Prostate gland (tissue), 2 donors: ENCODE measurements around the gene CSK. TPM values are rescaled to one million over a fixed set of nuclear protein-coding genes. Genes with fewer than 3 reads are reported as not detected.

Source experiments
- DNase-seq: peaks from one replicate; pipeline ENCODE4 v3.0.0-alpha.2; 2019; ENCODE audit warnings: low spot score
- H3K27ac ChIP-seq, 2 donors: fragments of 200-600 bp; sonication (generic); 2 replicates each; pipeline ENCODE4 v1.5.1; 2017 to 2019
- H3K27me3 ChIP-seq: fragments of 200-600 bp; sonication (generic); replicated peaks from 2 replicates; pipeline ENCODE4 v1.5.1; 2019; ENCODE audit not compliant: insufficient read depth
- H3K36me3 ChIP-seq, 2 donors: fragments of 200-600 bp; sonication (generic); 1 replicate in 1 of 2; 2 replicates in 1 of 2; pipeline versions ENCODE4 v1.5.1 to v1.8.1; 2017 to 2019
- H3K4me1 ChIP-seq: fragments of 200-600 bp; sonication (generic); replicated peaks from 2 replicates; pipeline ENCODE4 v1.5.1; 2019
- H3K4me3 ChIP-seq, 2 donors: fragments of 200-600 bp; sonication (generic); 2 replicates each; pipeline ENCODE4 v1.5.1; 2017 to 2019
- H3K9me3 ChIP-seq: fragments of 200-600 bp; sonication (generic); 2 replicates; pipeline ENCODE4 v1.5.1; 2017
- CTCF ChIP-seq, 4 experiments: fragments of 200-600 bp in 2 of 4; fragments of 450-650 bp in 2 of 4; sonication (generic) in 2 of 4; IDR thresholded peaks; 1 replicate in 3 of 4; 2 replicates in 1 of 4; pipeline ENCODE4 v1.5.1; 2016 to 2019; ENCODE audit warnings: antibody characterized with exemption in 4 of 4, mild to moderate bottlenecking in 2 of 4, moderate library complexity in 2 of 4
- POLR2A ChIP-seq: fragments of 450-650 bp; IDR thresholded peaks from one replicate; pipeline ENCODE4 v1.6.1; 2016; ENCODE audit warnings: antibody characterized with exemption, mild to moderate bottlenecking
- POLR2AphosphoS5 ChIP-seq: sonication (generic); formaldehyde crosslinking; IDR thresholded peaks from one replicate; pipeline ENCODE4 v1.6.1; 2017; ENCODE audit warnings: antibody characterized with exemption
- WGBS: methylation state at CpG from one replicate; pipeline ENCODE4 v1.1.5; 2018; 5-methylcytosine and 5-hydroxymethylcytosine counted together
- intact Hi-C: fragments of 100-400 bp; cut with DNase I; formaldehyde crosslinking; loops from one replicate; pipeline ENCODE4 v1.14.2; 2022
- total RNA-seq, 2 donors: library from RNA; depleted of rRNA; stranded (reverse); fragments of >200 nt; gene quantifications; one replicate each; pipeline ENCODE4 v1.1.0, GENCODE V29; 2016

CSK gene
- total RNA-seq, 2 donors from 2014 or later = 45.3 to 57.0 TPM

GRCh38 chr15:74799255-74799855 is 17.5 kb downstream of the CSK start:
- DNase-seq = no peak
- no peak overlapping the region for H3K4me3 ChIP-seq
- intact Hi-C loops = no loop called here
- H3K4me1 ChIP-seq = peaks cover 19% of the 10 kb centered on the region
- TF ChIP-seq POLR2A (no peak), POLR2AphosphoS5 (no peak), CTCF (IDR thresholded peaks at IDR 0.05) (no peak)
- no peaks in the 10 kb centered on the region for H3K9me3 ChIP-seq
- peak overlapping the region; percentile 77 to 83 for H3K27ac ChIP-seq
- H3K27me3 ChIP-seq = no peaks in the 10 kb centered on the region
- 83% methylated on average over 16 of the region's 16 CpGs for WGBS
- H3K36me3 ChIP-seq = peaks cover 4 to 8% of the 10 kb centered on the region in 2 donors

GRCh38 chr15:74799856-74800558 is 18.1 kb downstream of the CSK start:
- Histone ChIP-seq H3K4me1 (peaks cover 19% of the 10 kb centered on the region), H3K27ac (peak overlapping the region; percentile 77 to 83), H3K36me3 (peaks cover 4 to 8% of the 10 kb centered on the region in 2 donors), H3K27me3 (no peaks in the 10 kb centered on the region), H3K9me3 (no peaks in the 10 kb centered on the region), H3K4me3 (no peak overlapping the region)
- 34% methylated on average over 18 of the region's 18 CpGs for WGBS
- intact Hi-C loops = no loop called here
- TF ChIP-seq POLR2A = no peak
- peak; percentile 94 to 99 (median 96) for TF ChIP-seq CTCF (IDR thresholded peaks at IDR 0.05)
- TF ChIP-seq POLR2AphosphoS5 = peak; percentile 46
- DNase-seq = peak; percentile 69

- H3K36me3 ChIP-seq = peaks cover 4 to 8% of the 10 kb centered on the region in 2 donors
- H3K9me3 ChIP-seq = no peaks in the 10 kb centered on the region
- TF ChIP-seq CTCF (IDR thresholded peaks at IDR 0.05) = no peak
- no peak for TF ChIP-seq POLR2AphosphoS5
- TF ChIP-seq POLR2A = no peak
- WGBS = 76% methylated on average over 17 of the region's 20 CpGs
- DNase-seq = no peak
- no peak overlapping the region for H3K4me3 ChIP-seq
- intact Hi-C loops = no loop called here
- H3K4me1 ChIP-seq = peaks cover 19% of the 10 kb centered on the region
- H3K27me3 ChIP-seq = no peaks in the 10 kb centered on the region
- peak overlapping the region; percentile 77 to 83 for H3K27ac ChIP-seq
Measured at GRCh38 chr15:74800559-74801094, 18.7 kb downstream of the CSK start.

- Histone ChIP-seq H3K9me3 (no peaks in the 10 kb centered on the region), H3K27ac (no peak overlapping the region), H3K4me1 (peaks cover 19% of the 10 kb centered on the region), H3K27me3 (no peaks in the 10 kb centered on the region), H3K4me3 (no peak overlapping the region), H3K36me3 (peaks cover 4 to 8% of the 10 kb centered on the region in 2 donors)
- 81% methylated on average over 18 of the region's 18 CpGs for WGBS
- intact Hi-C loops = no loop called here
- TF ChIP-seq POLR2AphosphoS5 = no peak
- no peak for TF ChIP-seq POLR2A
- no peak for TF ChIP-seq CTCF (IDR thresholded peaks at IDR 0.05)
- DNase-seq = no peak
Measured at GRCh38 chr15:74801311-74801997, 19.6 kb downstream of the CSK start.
